Measurements from ENCODE around the gene YKT6.
A peak's percentile ranks its signal among the peaks of the same experiment; 100 is the strongest.

YKT6 gene

GRCh38 chr7:44220046-44220357 is 19.2 kb downstream of the YKT6 start:
- DNase-seq, result no peak

GRCh38 chr7:44220358-44221112 is 19.8 kb downstream of the YKT6 start:
- no peak for DNase-seq

GRCh38 chr7:44221231-44221791 is 20.5 kb downstream of the YKT6 start:
- no peak for DNase-seq

DNA sequence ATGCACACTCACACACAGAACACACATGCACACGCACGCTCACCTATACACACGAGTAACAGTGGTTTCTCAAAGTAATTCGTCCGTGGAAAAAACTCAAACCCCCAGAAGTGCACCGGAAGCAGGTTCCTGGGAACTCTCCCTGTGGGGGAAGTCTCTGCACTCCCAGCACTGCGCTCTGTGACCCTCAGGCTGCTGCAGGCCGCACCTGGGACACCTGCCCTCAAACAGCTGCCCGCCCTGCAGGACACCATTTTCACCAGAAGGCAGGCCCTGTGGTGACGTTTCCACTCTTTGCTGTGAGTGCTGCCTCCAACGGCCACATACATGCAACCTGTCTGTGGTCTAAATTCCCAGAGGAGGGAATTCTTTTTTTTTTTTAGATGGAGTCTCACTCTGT is 21.3 kb downstream of the YKT6 start:
- no peak for DNase-seq

DNA sequence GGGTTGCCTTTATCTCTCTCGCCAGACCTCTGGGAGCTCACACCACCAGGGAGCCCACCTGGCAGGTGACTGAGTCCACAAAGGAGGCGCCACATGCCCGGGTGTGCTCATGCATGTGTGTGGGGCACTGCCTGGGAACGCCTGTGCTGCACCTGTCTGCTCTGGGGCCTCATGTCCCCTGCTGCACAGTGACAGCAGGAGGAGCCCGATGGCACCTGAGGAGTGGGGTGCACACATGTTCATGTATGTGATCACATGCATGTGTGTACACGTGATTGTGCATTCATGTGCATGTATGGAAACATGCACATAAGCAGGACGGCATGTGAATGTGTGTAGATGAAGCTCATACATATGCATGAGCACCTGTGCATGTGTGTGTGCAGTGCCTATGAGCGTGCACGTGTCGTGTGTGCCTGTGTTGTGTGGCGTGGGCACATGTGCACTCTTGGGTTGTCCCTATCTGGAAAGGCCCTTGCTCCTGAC is 22.0 kb downstream of the YKT6 start:
- DNase-seq, result peak in 2 of 3 experiments; percentile 35 to 58

- peak; percentile 16 to 88 (median 75) for DNase-seq
Measured at GRCh38 chr7:44223362-44224079, 22.7 kb downstream of the YKT6 start.

GRCh38 chr7:44224080-44224973 is 23.5 kb downstream of the YKT6 start:
- DNase-seq, result peak in 2 of 3 experiments; percentile 85 to 94

- DNase-seq, result no peak
Measured at GRCh38 chr7:44224974-44225565, 24.3 kb downstream of the YKT6 start.

DNA sequence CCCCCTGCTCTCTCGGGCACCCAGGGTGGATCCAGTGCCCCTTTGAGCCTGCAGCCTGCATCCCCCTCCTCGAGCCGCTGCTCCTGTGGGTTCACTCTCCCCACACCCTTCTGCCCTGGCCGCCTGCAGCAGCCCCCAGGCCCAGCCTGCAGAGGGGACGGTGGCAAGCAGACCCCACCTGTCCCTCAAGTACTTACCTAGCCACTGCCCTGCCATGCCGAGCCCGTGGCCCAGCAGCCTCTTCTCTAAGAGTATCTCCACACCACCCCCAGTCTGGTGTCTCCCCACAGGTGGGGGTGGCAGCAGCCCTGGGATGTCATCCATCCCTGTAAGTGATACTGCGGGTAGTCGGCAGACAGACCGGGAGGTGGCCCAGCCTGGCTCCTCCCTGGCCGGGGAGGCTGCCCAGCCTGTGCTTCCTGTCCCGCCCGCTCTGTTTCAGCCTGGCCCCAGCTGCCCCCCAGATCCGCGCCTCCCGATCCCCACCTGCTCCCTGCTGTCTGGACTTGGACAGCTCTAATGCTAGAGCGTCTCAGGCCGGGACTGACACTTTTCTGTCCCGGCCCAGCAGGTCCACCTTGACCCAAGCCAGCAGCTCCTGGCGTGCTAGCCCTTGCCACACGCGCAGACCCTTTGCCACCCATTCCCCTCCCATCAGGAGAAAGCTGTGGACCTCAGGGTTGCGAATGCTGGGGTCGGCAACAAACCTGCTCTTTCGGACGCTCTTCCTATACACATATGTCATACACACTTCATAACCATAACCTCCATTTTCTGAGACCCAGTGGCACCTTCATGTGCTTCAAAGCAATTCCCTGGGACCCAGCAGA is 25.0 kb downstream of the YKT6 start:
- no peak for DNase-seq

DNA sequence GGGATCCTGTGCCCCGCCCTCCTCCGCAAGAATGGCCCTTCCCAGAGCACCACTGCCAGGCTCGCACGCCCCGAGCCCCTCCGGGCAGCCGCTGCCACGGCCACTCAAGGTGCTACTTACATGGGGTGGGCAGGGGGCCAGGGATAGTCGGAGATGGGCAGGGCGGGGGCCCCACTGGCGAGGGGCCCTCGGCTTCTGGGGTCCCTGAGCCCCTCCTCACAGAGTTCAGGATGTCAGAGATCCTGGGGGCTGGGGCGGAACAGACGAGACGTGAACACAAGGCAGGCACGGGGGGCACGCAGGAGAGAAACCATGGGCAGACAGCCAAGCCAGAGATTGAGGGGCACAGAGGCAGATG is 25.6 kb downstream of the YKT6 start:
- DNase-seq, result no peak

- DNase-seq, result no peak
Measured at GRCh38 chr7:44227911-44228310, 27.1 kb downstream of the YKT6 start.

- DNase-seq, result no peak
Measured at GRCh38 chr7:44228571-44229350, 28.0 kb downstream of the YKT6 start.

- DNase-seq, result no peak
Measured at GRCh38 chr7:44229546-44230105, 28.8 kb downstream of the YKT6 start.

- no peak for DNase-seq
Measured at GRCh38 chr7:44230286-44230685, 29.5 kb downstream of the YKT6 start.

- DNase-seq, result no peak
Measured at GRCh38 chr7:44231088-44231487, 30.3 kb downstream of the YKT6 start.

DNA sequence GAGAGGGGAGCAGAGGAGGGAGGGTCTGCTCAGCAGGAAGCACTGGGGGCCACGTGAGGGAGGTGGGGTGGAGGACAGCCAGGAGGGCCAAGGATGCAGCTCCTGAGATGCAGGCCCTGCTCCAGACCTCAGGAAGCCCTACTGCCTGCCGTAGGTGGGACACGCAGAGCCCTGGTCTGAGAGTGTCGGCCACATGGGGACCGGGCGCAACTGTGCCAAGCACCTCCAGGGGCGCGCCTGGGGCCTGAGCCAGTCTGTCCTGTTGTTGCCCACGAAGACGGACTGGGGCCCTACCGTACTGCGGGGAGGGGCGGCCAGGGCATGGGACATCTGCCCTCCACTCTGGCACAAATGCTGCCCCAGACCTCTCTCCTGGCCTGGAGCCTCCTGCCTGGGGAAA is 31.6 kb downstream of the YKT6 start:
- no peak for DNase-seq

DNA sequence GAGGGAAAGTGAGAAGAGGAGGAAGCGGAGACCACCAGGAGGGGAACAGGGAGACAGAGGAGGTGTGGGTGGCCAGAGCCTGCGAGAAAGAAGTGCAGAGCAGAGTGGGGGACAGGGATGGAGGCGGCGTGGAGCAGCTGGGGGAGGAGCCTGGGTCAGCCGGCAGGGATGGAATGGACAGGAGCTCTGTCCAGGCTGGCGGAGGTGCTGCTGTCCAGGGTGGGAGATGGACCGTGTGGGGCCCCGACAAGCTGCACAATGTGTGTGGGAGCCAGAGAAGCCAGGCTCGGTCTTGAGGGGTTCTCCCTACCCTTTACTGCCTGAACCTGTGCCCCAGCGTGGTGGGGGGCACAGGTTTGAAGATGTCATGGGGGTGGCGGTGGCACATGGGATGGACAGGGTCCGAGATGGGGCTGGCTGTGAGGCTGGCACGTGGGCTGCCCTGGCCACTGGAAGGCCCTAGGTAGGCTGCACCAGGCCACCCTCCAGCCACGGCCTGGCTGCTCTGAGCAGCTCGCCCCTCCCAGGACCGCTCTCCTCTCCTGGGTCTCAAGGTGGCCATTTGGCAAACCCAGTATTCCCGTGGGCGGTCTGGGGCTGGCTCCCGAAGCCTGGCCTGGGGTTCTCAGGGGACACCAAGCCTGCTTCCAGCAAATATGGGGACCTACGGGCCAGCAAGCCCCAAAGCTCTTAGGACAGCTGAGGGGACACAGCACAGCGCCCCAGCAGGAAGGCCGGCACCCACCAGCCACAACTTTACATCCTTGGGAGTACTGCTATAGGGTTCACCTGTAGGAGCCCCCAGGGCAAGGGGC is 32.3 kb downstream of the YKT6 start:
- DNase-seq, result no peak

GRCh38 chr7:44235066-44235465 is 34.3 kb downstream of the YKT6 start:
- DNase-seq, result no peak

- DNase-seq, result peak in 2 of 3 experiments; percentile 85 to 94
Measured at GRCh38 chr7:44235582-44236332, 35.0 kb downstream of the YKT6 start.

Data from NCI-H1417 (cell line).